HL-60/S4 (cell line): ENCODE results near the gene GTPBP6.
"Not testable (repeated sequence)": the region's sequence is repeated elsewhere in the genome, so short reads cannot be mapped to it uniquely, and the experiment has no call there.

Experiments
- in situ Hi-C: fragments of 300-500 bp; cut with MboI; formaldehyde crosslinking; loops from 2 replicates; pipeline ENCODE4 v1.14.3; 2022; ENCODE audit warnings: low sequenced_read_pairs

The GTPBP6 gene

GRCh38 chrX:318068-318738 lies 393 bp downstream of the GTPBP6 start:
- in situ Hi-C loops, result no loop called here

DNA sequence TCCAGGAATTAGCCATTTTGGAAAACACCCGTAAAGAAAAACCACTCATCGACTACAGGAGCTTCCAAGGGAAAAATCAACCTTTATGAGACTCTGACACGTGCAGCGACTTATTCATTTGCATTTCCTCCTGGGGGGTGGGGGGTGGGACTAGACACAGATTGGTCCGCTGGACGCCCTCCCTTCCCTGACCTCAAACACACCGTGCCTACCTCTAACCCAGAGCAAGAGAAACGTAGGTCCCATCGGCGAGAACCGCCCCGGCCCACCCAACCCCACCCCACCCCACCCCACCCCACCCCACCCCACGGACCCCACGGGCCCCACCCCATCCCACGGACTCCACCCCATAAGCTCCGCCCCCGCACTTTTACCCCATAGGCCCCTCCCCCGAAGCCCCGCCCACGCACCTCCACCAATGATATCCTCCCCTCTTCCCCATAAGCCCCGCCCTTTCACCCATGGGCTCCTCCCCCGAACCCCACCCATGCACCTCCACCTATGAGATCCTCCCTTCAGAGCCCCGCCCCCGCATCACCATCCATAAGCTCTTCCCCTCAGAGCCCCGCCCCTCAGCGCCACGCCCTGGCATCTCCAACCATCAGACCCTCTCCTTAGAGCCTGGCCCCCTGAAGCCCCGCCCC lies 1.1 kb downstream of the GTPBP6 start:
- in situ Hi-C loops, result no loop called here

DNA sequence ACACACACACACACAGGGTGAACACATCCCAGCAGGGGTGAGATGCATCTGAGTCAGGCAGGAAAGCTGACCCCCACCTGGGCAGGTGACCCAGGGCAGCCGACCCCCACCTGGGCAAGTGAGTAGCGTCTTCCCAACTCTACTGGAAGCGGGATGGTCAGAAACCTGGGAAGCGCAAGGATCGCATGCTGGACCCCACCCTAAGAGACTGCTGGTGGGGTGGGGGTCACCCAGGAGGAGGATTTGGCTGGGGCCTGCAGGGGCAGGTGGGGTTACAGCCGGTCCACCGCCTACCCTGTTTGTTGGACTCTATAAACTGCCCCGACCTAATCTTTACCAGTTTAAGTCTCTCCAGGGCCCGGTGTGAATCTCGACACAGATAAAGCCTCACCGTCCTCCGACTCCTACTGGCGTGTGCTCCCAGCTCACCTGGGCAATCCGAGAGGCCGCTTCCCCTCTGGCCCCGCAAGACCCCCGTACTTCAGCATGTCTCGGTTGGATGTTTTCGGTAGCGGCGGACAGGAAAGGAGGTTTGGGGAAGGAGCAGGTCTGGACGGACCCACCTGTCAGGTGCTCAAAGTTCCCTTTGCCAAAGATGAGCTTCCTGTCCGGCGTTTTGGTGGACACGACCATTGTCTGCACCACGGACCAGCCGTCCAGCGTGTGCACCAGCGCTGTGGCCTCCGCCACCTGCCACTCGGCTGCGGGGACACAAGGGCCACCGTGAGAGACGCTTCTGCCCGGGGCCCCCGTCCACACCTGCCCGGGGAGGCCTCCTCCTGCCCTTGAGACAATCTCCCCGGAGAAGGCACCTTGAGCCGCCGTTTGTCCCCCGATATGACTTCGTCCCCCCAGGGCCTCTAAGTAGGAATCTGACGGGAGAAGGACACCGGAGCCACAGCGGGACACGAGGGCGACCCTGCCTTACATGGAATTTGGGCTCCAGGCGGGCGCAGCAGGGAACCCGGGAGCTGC lies 2.0 kb downstream of the GTPBP6 start:
- in situ Hi-C loops, result no loop called here

DNA sequence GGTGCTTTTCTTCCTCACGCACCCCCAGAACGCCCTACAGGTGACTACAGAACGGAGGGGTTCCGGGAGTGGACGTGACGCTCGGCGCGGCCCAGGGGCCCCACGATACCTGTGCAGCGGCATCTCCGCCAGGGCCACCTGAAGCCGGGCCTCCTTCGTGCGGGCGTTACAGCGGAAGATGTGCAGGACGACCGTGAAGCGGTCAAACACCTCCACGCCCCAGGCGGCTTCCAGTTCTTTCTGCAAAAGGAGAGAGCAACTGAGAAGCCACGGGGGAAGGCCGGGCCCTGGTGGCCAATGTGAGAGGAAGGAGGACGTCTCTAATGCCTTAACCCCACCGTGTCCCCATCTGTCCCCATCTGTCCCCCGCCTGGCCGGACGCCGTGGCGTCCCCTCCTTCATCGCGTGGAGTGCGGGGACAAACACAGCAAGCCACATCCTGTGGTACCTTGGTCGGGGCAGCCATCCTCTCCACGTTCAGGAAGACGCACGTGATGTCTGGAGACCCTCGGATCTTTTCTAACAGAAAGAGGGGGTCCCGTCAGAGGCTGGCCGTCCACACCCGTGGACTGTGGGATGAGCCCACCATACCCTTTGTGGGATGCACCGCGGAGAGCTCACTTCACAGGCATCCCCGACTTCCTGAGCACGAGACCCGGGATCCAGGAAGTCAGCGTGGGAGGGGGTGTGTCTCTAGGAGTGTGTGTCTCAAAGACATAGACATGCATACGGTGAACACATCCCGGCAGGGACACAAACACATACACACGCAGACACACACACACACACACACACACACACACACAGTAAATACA lies 3.6 kb downstream of the GTPBP6 start:
- in situ Hi-C loops, result no loop called here

GRCh38 chrX:314049-314448 lies 4.5 kb downstream of the GTPBP6 start:
- in situ Hi-C loops, result no loop called here

DNA sequence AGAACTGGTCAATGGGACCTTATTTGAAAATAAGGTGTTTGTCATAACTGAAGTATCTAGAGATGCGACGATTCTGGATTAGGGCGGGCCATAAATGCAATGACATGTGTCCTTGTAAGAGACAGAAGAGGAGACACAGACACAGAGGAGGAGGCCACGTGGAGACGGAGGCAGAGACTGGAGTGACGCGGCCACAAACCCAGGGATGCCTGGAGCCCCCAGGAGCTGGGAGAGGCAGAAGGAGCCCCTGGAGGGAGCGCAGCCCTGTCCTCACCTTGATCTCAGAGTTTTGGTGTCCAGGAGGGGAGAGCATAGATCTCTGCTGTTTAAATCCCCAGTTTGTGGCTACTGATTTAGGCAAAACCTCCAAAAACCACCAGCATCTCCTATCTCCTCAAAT lies 5.0 kb downstream of the GTPBP6 start:
- in situ Hi-C loops, result no loop called here

- in situ Hi-C loops, result no loop called here
Observed at GRCh38 chrX:312621-313331, 5.8 kb downstream of the GTPBP6 start.

- in situ Hi-C loops, result no loop called here
Observed at GRCh38 chrX:311156-312129, 7.2 kb downstream of the GTPBP6 start.

GRCh38 chrX:310621-311155 lies 7.9 kb downstream of the GTPBP6 start:
- in situ Hi-C loops, result no loop called here

DNA sequence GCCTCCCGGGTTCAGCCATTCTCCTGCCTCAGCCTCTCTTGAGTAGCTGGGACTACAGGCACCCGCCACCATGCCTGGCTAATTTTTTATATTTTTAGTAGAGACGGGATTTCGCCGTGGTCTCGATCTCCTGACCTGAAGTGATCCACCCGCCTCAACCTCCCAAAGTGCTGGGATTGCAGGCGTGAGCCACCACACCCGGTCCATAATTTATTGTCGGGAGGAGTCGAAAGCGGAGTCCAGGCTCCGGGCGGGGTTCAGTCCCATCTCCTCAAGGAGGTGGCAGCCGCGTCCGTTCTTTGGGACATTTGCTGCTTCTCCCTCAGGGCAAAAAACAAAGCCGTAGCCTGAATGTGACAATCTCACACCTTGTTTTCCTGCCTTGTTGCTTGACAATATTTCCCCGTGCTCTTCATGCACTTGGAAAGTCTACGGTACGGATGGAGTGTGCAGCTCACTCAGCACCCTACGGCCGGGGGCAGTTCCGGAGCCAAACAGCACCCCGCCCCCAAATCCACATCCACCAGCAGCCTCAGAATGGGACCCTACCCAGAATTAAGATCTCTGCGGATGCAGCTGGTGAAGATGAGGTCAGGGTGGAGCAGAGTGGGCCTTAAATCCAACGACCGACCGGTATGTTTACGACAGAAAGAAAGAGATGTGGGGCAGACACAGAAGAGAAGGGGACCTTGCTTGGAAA lies 9.6 kb downstream of the GTPBP6 start:
- in situ Hi-C loops, result no loop called here

- in situ Hi-C loops, result no loop called here
Observed at GRCh38 chrX:307261-308111, 11.1 kb downstream of the GTPBP6 start.

- in situ Hi-C loops, result not testable (repeated sequence)
Observed at GRCh38 chrX:306614-307251, 11.9 kb downstream of the GTPBP6 start.

GRCh38 chrX:305781-306613 lies 12.6 kb downstream of the GTPBP6 start:
- in situ Hi-C loops, result not testable (repeated sequence)

DNA sequence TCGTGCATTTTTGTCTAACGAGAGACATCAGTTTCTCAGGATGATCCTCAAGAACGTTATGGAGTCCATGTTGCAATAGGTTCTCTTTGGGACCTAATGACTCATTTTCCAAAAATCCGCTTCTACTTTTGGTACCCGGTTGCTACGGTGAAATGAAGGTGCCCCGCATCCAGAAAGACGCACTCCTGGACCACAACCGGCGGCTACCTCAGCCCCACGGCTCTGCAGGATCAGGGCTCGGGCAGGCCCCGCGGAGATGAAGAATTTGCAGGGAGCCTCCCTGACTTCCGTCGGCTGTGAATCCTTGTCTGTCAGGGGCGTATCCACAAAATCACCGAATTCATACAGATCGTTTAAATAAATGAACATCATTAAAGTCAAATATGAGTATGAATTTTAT lies 15.6 kb downstream of the GTPBP6 start:
- in situ Hi-C loops, result no loop called here

DNA sequence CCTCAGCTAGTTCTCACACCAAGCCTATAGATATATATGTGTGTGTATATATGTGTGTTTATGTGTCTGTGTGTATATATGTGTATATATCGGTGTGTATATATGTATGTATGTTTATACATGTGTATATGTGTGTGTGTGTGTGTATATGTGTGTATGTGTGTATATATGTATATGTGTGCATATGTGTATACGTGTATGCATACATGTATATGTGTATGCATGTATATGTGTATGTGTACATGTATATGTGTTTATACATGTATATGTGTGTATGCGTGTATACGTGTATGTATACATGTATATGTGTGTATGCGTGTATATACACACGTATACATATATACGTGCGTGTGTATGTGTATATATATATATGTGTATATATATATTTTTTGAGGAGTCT lies 18.3 kb downstream of the GTPBP6 start:
- in situ Hi-C loops, result no loop called here

DNA sequence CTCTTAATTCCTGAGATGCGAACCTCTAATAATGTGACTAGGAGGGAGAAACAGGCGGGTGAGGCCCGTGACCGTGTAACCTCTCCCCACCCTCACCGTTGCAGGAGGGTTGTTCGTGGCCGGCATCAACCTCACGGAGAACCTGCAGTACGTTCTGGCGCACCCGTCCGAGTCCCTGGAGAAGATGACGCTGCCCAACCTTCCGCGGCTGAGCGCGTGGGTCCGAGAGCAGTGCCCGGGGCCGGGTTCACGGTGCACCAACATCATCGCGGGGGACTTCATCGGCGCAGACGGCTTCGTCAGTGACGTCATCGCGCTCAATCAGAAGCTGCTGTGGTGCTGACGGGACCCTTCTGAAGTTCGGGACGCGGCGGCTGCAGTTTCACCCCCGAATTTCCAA lies 19.6 kb downstream of the GTPBP6 start:
- in situ Hi-C loops, result no loop called here
